ENCODE measurements around the gene NNT.

The NNT gene

GRCh38 chr5:43750809-43751208 lies 147.8 kb downstream of the NNT start:
- TF ChIP-seq POLR2A (IDR thresholded peaks at IDR 0.05; ENCODE audit: low read depth, low read length) (no peak), TAF1 (IDR thresholded peaks at IDR 0.05; ENCODE audit: borderline replicate concordance, low read depth, low read length) (no peak), POLR2AphosphoS5 (IDR thresholded peaks at IDR 0.05; ENCODE audit: low read depth, low read length) (no peak)
- DNase-seq (ENCODE audit: insufficient read length) (no peak), FAIRE-seq (no peak)

GRCh38 chr5:43753069-43753468 lies 150.1 kb downstream of the NNT start:
- FAIRE-seq = no peak
- no peak for TF ChIP-seq POLR2A (IDR thresholded peaks at IDR 0.05; ENCODE audit: low read depth, low read length)
- no peak for TF ChIP-seq POLR2AphosphoS5 (IDR thresholded peaks at IDR 0.05; ENCODE audit: low read depth, low read length)
- no peak for DNase-seq (ENCODE audit: insufficient read length)
